HG03196 (cell line): ENCODE results near the gene GPR37L1.

Experiments used
- ATAC-seq: cut with Tn5 transposase; IDR thresholded peaks from one replicate; pipeline ENCODE4 v1.9.1; 2021; ENCODE audit not compliant: unreplicated experiment

GPR37L1 gene

GRCh38 chr1:202154148-202154765 lies 31.5 kb downstream of the GPR37L1 start:
- no peak for ATAC-seq

GRCh38 chr1:202154766-202155477 lies 32.2 kb downstream of the GPR37L1 start:
- ATAC-seq: no peak

GRCh38 chr1:202155478-202156021 lies 32.8 kb downstream of the GPR37L1 start:
- ATAC-seq: no peak

- ATAC-seq: no peak
Observed at GRCh38 chr1:202156590-202156989, 33.9 kb downstream of the GPR37L1 start.

- no peak for ATAC-seq
Observed at GRCh38 chr1:202157945-202158344, 35.2 kb downstream of the GPR37L1 start.

- no peak for ATAC-seq
Observed at GRCh38 chr1:202158810-202159533, 36.3 kb downstream of the GPR37L1 start.

- peak; percentile 26 for ATAC-seq
Observed at GRCh38 chr1:202159534-202160371, 37.0 kb downstream of the GPR37L1 start.

GRCh38 chr1:202160377-202160940 lies 37.7 kb downstream of the GPR37L1 start, which contains the start of gene PTPN7:
PTPN7 (minus strand) TSS chr1:202160602; CDS start chr1:202159402, 1,200 bp downstream.
- peak; percentile 45 for ATAC-seq

- no peak for ATAC-seq
Observed at GRCh38 chr1:202161151-202162046, 38.7 kb downstream of the GPR37L1 start.

- no peak for ATAC-seq
Observed at GRCh38 chr1:202162047-202162417, 39.3 kb downstream of the GPR37L1 start.

GRCh38 chr1:202162418-202163280 lies 39.9 kb downstream of the GPR37L1 start:
- no peak for ATAC-seq

GRCh38 chr1:202163281-202164270 lies 40.9 kb downstream of the GPR37L1 start:
- ATAC-seq: no peak

- ATAC-seq: peak; percentile 37
Observed at GRCh38 chr1:202164271-202165037, 41.7 kb downstream of the GPR37L1 start.

- ATAC-seq: no peak
Observed at GRCh38 chr1:202165267-202165941, 42.7 kb downstream of the GPR37L1 start.

GRCh38 chr1:202165942-202166843 lies 43.5 kb downstream of the GPR37L1 start:
- no peak for ATAC-seq
